ENCODE measurements around the gene TH.

GRCh38 chr11:2149460-2149859, 22.2 kb downstream of the TH start:
- TF ChIP-seq CTCF (IDR thresholded peaks at IDR 0.05; ENCODE audit: low read depth, low read length, poor library complexity, severe bottlenecking) = no peak
- no peak for TF ChIP-seq EZH2phosphoT487 (IDR thresholded peaks at IDR 0.05; ENCODE audit: borderline replicate concordance, low read length)

Measured in DOHH2 (cell line).